DOHH2 (cell line): ENCODE measurements around the gene DZIP1.

Experiments used
- CTCF ChIP-seq: fragments of 200-600 bp; sonication (generic); IDR thresholded peaks from one replicate; pipeline ENCODE4 v1.5.1; 2014; ENCODE audit warnings: antibody characterized with exemption, mild to moderate bottlenecking, low read depth, low read length; ENCODE audit not compliant: poor library complexity, severe bottlenecking
- EZH2phosphoT487 ChIP-seq: fragments of 200-600 bp; sonication (generic); IDR thresholded peaks from 2 replicates; pipeline ENCODE4 v1.6.1; 2017; ENCODE audit warnings: borderline replicate concordance, mild to moderate bottlenecking, antibody characterized with exemption, low read length, moderate library complexity, mixed read lengths

- no peak for TF ChIP-seq CTCF
- TF ChIP-seq EZH2phosphoT487, result no peak
Observed at GRCh38 chr13:95601216-95601615, 43.3 kb downstream of the DZIP1 start.
